Karpas-422 (cell line): ENCODE measurements around the gene ZNF549. TPM values are rescaled to one million over a fixed set of nuclear protein-coding genes. Genes with fewer than 3 reads are reported as not detected.

Experiments
- DNase-seq: peaks from one replicate; pipeline ENCODE4 v3.0.0-alpha.2; 2015
- H2AFZ ChIP-seq: fragments of 200-600 bp; sonication (generic); 2 replicates; pipeline ENCODE4 v1.6.1; 2014; ENCODE audit warnings: antibody characterized with exemption, low read length, mixed read lengths
- H3K27ac ChIP-seq: fragments of 200-600 bp; sonication (generic); 2 replicates; pipeline ENCODE4 v1.5.1; 2014; ENCODE audit warnings: mild to moderate bottlenecking, low read length, moderate library complexity
- H3K27me3 ChIP-seq: fragments of 200-600 bp; sonication (generic); 2 replicates; pipeline ENCODE4 v1.6.1; 2014; ENCODE audit warnings: low read length, mixed read lengths
- H3K36me3 ChIP-seq: fragments of 200-600 bp; sonication (generic); 2 replicates; pipeline ENCODE4 v1.6.1; 2014; ENCODE audit warnings: low read length, mixed read lengths; ENCODE audit not compliant: insufficient read depth
- H3K4me1 ChIP-seq: fragments of 200-600 bp; sonication (generic); 2 replicates; pipeline ENCODE4 v1.6.1; 2014; ENCODE audit warnings: mild to moderate bottlenecking, low read length, mixed read lengths
- H3K4me2 ChIP-seq: fragments of 200-600 bp; sonication (generic); 2 replicates; pipeline ENCODE4 v1.6.1; 2014; ENCODE audit warnings: low read length, low read depth, mild to moderate bottlenecking; ENCODE audit not compliant: poor library complexity, severe bottlenecking
- H3K4me3 ChIP-seq: fragments of 200-600 bp; sonication (generic); 2 replicates; pipeline ENCODE4 v1.5.1; 2014; ENCODE audit warnings: mild to moderate bottlenecking, antibody characterized with exemption, low read length, mixed read lengths
- H3K79me2 ChIP-seq: fragments of 200-600 bp; sonication (generic); 2 replicates; pipeline ENCODE4 v1.6.1; 2014; ENCODE audit warnings: mild to moderate bottlenecking, low read length, mixed read lengths
- H3K9ac ChIP-seq: fragments of 200-600 bp; sonication (generic); 2 replicates; pipeline ENCODE4 v1.6.0; 2014; ENCODE audit warnings: low read length
- H3K9me2 ChIP-seq: fragments of 200-600 bp; sonication (generic), shearing (Covaris generic); replicated peaks from 2 replicates; pipeline ENCODE4 v1.6.0; 2014; ENCODE audit warnings: mild to moderate bottlenecking, low read length, moderate library complexity; ENCODE audit not compliant: insufficient read depth
- H3K9me3 ChIP-seq: fragments of 300-700, 200-600 bp; sonication (generic); 2 replicates; pipeline ENCODE4 v1.6.1; 2014; ENCODE audit warnings: low read length, mixed read lengths
- H4K20me1 ChIP-seq: fragments of 200-600 bp; sonication (generic); 2 replicates; pipeline ENCODE4 v1.6.1; 2014; ENCODE audit warnings: mild to moderate bottlenecking, antibody characterized with exemption, low read length, low read depth; ENCODE audit not compliant: insufficient read depth
- total RNA-seq: library from RNA; depleted of rRNA; stranded (reverse); fragments of >200 nt; shearing (Covaris generic); gene quantifications from 2 replicates; pipeline ENCODE4 v1.2.3, GENCODE V29; 2014; ENCODE audit warnings: low replicate concordance

The ZNF549 gene
- total RNA-seq, 1 experiment from 2014 or later, result 6.7 TPM

GRCh38 chr19:57576661-57577060, 49.5 kb downstream of the ZNF549 start:
- peak overlapping the region; percentile 22; the same call in 1 of the 2 replicates for H3K4me3 ChIP-seq
- H3K4me1 ChIP-seq, result peaks cover 13% of the 10 kb centered on the region
- H3K79me2 ChIP-seq, result peaks cover 28% of the 10 kb centered on the region
- H3K9me2 ChIP-seq, result no peaks in the 10 kb centered on the region
- no peaks in the 10 kb centered on the region for H3K27me3 ChIP-seq
- H2AFZ ChIP-seq, result no peak overlapping the region
- no peak for DNase-seq
- H3K9me3 ChIP-seq, result peaks cover 75% of the 10 kb centered on the region
- no peak overlapping the region for H3K27ac ChIP-seq
- no peaks in the 10 kb centered on the region for H4K20me1 ChIP-seq
- no peak overlapping the region for H3K4me2 ChIP-seq
- H3K36me3 ChIP-seq, result peaks cover 63% of the 10 kb centered on the region
- no peak overlapping the region for H3K9ac ChIP-seq

- Histone ChIP-seq H3K9ac (peak within 1 kb of the TSS; percentile 85), H3K9me2 (no peaks in the 10 kb centered on the region), H3K4me1 (peaks cover 13% of the 10 kb centered on the region), H3K9me3 (peaks cover 67% of the 10 kb centered on the region), H3K27me3 (no peaks in the 10 kb centered on the region), H3K27ac (no peak within 1 kb of the TSS), H3K79me2 (peaks cover 28% of the 10 kb centered on the region), H3K36me3 (peaks cover 43% of the 10 kb centered on the region), H2AFZ (peak within 1 kb of the TSS; percentile 87), H3K4me2 (peak within 1 kb of the TSS; percentile 75), H3K4me3 (peak within 1 kb of the TSS; percentile 90), H4K20me1 (no peaks in the 10 kb centered on the region)
- DNase-seq, result peak; percentile 100
Observed at GRCh38 chr19:57578487-57579205, 51.5 kb downstream of the ZNF549 start, which contains the start of gene ZNF416. Gene ZNF416 (minus strand): TSS chr19:57578911. CDS start chr19:57578704, 207 bp downstream.

- Histone ChIP-seq H3K9me2 (no peaks in the 10 kb centered on the region), H3K4me2 (no peak overlapping the region), H3K4me1 (peaks cover 7% of the 10 kb centered on the region), H3K79me2 (peaks cover 5% of the 10 kb centered on the region), H4K20me1 (no peaks in the 10 kb centered on the region), H3K9ac (no peak overlapping the region), H3K4me3 (no peak overlapping the region), H3K27me3 (no peaks in the 10 kb centered on the region), H3K36me3 (no peaks in the 10 kb centered on the region; the same call in 1 of the 2 replicates), H3K27ac (no peak overlapping the region), H2AFZ (no peak overlapping the region), H3K9me3 (peaks cover 31% of the 10 kb centered on the region)
- DNase-seq, result no peak
Observed at GRCh38 chr19:57583104-57583520, 56.0 kb downstream of the ZNF549 start.

GRCh38 chr19:57583521-57584416, 56.6 kb downstream of the ZNF549 start, which contains the start of gene ZIK1:
Gene ZIK1 (plus strand): TSS chr19:57584145. CDS start chr19:57584357, 212 bp downstream.
- Histone ChIP-seq H3K4me2 (no peak within 1 kb of the TSS), H3K9me3 (peaks cover 31% of the 10 kb centered on the region), H3K4me1 (peaks cover 3% of the 10 kb centered on the region; the same call in 1 of the 2 replicates), H4K20me1 (no peaks in the 10 kb centered on the region), H2AFZ (no peak within 1 kb of the TSS), H3K9ac (no peak within 1 kb of the TSS), H3K4me3 (no peak within 1 kb of the TSS), H3K27me3 (no peaks in the 10 kb centered on the region), H3K79me2 (no peaks in the 10 kb centered on the region), H3K9me2 (no peaks in the 10 kb centered on the region), H3K36me3 (no peaks in the 10 kb centered on the region; the same call in 1 of the 2 replicates), H3K27ac (no peak within 1 kb of the TSS)
- DNase-seq, result no peak

- peaks cover 45% of the 10 kb centered on the region for H3K9me3 ChIP-seq
Observed at GRCh38 chr19:57587529-57587928, 60.4 kb downstream of the ZNF549 start.

GRCh38 chr19:57599377-57599760, 72.2 kb downstream of the ZNF549 start:
- Histone ChIP-seq H3K9me3 (peaks cover 46% of the 10 kb centered on the region), H3K4me3 (peak overlapping the region; percentile 86), H4K20me1 (no peaks in the 10 kb centered on the region), H3K9me2 (no peaks in the 10 kb centered on the region), H3K4me2 (peak overlapping the region; percentile 92), H3K79me2 (peaks cover 27% of the 10 kb centered on the region), H3K27ac (no peak overlapping the region), H3K36me3 (peaks cover 33% of the 10 kb centered on the region), H3K9ac (peak overlapping the region; percentile 75), H3K4me1 (peaks cover 12% of the 10 kb centered on the region), H3K27me3 (no peaks in the 10 kb centered on the region), H2AFZ (peak overlapping the region; percentile 82)
- no peak for DNase-seq

More at GRCh38 chr19:57587529-57587928, 60.4 kb downstream of the ZNF549 start:
- no peaks in the 10 kb centered on the region for H4K20me1 ChIP-seq
- H3K27ac ChIP-seq, result no peak overlapping the region
- H3K27me3 ChIP-seq, result no peaks in the 10 kb centered on the region
- H3K9ac ChIP-seq, result no peak overlapping the region
- H3K4me3 ChIP-seq, result no peak overlapping the region
- no peak overlapping the region for H3K4me2 ChIP-seq
- no peak overlapping the region for H2AFZ ChIP-seq
- no peak for DNase-seq
- H3K36me3 ChIP-seq, result no peaks in the 10 kb centered on the region; the same call in 1 of the 2 replicates
- H3K79me2 ChIP-seq, result no peaks in the 10 kb centered on the region
- H3K9me2 ChIP-seq, result no peaks in the 10 kb centered on the region
- no peaks in the 10 kb centered on the region for H3K4me1 ChIP-seq

- H3K9me2 ChIP-seq, result no peaks in the 10 kb centered on the region
- H3K4me1 ChIP-seq, result peaks cover 12% of the 10 kb centered on the region
- peak within 1 kb of the TSS; percentile 92 for H3K4me2 ChIP-seq
- H3K79me2 ChIP-seq, result peaks cover 27% of the 10 kb centered on the region
- no peak within 1 kb of the TSS for H3K27ac ChIP-seq
- H3K9ac ChIP-seq, result peak within 1 kb of the TSS; percentile 75
- H3K9me3 ChIP-seq, result peaks cover 51% of the 10 kb centered on the region
- DNase-seq, result peak; percentile 99
- peak within 1 kb of the TSS; percentile 82 for H2AFZ ChIP-seq
- H3K4me3 ChIP-seq, result peak within 1 kb of the TSS; percentile 86
- H3K27me3 ChIP-seq, result no peaks in the 10 kb centered on the region
- no peaks in the 10 kb centered on the region for H4K20me1 ChIP-seq
- H3K36me3 ChIP-seq, result peaks cover 38% of the 10 kb centered on the region
Observed at GRCh38 chr19:57599761-57600383, 72.7 kb downstream of the ZNF549 start, which contains the start of gene ZNF530. Gene ZNF530 (plus strand): TSS chr19:57599885. CDS start chr19:57604346, 4,461 bp downstream.
